Ectodermal cell (in vitro differentiated cells): ENCODE measurements around the gene ARHGAP24.

Source experiments
- H3K27ac ChIP-seq: 2 replicates; pipeline ENCODE4 v1.7.0; 2013; ENCODE audit warnings: mild to moderate bottlenecking, low read depth, low read length; ENCODE audit not compliant: insufficient read depth, poor library complexity, severe bottlenecking
- H3K27me3 ChIP-seq: 2 replicates; pipeline ENCODE4 v1.7.0; 2013; ENCODE audit warnings: mild to moderate bottlenecking, low read length; ENCODE audit not compliant: insufficient read depth, control insufficient read depth, poor library complexity, severe bottlenecking
- H3K36me3 ChIP-seq: one replicate; pipeline ENCODE4 v1.7.0; 2013; ENCODE audit warnings: low read length; ENCODE audit not compliant: control insufficient read depth, insufficient read depth
- H3K4me1 ChIP-seq: one replicate; pipeline ENCODE4 v1.7.0; 2013; ENCODE audit warnings: low read length; ENCODE audit not compliant: control insufficient read depth, insufficient read depth
- H3K4me3 ChIP-seq: 2 replicates; pipeline ENCODE4 v1.7.0; 2013; ENCODE audit warnings: low read depth, low read length, control low read depth; ENCODE audit not compliant: insufficient read depth
- H3K9me3 ChIP-seq: 2 replicates; pipeline ENCODE4 v1.7.0; 2013; ENCODE audit warnings: mild to moderate bottlenecking, low read length, moderate library complexity; ENCODE audit not compliant: control insufficient read depth
- WGBS, 2 experiments: methylation state at CpG; one replicate each; pipeline ENCODE4 v1.1.7; 2013; ENCODE audit warnings: missing lambda C conversion rate in 2 of 2; 5-methylcytosine and 5-hydroxymethylcytosine counted together

Gene ARHGAP24

GRCh38 chr4:85792376-85793232, 317.7 kb downstream of the ARHGAP24 start:
- Histone ChIP-seq H3K36me3 (no peaks in the 10 kb centered on the region), H3K27me3 (no peaks in the 10 kb centered on the region), H3K4me3 (no peak overlapping the region), H3K4me1 (no peaks in the 10 kb centered on the region), H3K9me3 (no peaks in the 10 kb centered on the region), H3K27ac (no peak overlapping the region)

- H3K27me3 ChIP-seq: no peaks in the 10 kb centered on the region
- H3K9me3 ChIP-seq: no peaks in the 10 kb centered on the region
- no peak overlapping the region for H3K4me3 ChIP-seq
- no peaks in the 10 kb centered on the region for H3K4me1 ChIP-seq
- 96 to 100% methylated on average over 3 of the region's 3 CpGs for WGBS, 2 experiments
- no peaks in the 10 kb centered on the region for H3K36me3 ChIP-seq
- no peak overlapping the region for H3K27ac ChIP-seq
These were observed 318.3 kb downstream of the ARHGAP24 start for GRCh38 chr4:85793233-85793585.

GRCh38 chr4:85798012-85798770, 323.2 kb downstream of the ARHGAP24 start:
- no peaks in the 10 kb centered on the region for H3K9me3 ChIP-seq
- H3K36me3 ChIP-seq: no peaks in the 10 kb centered on the region
- no peak overlapping the region for H3K4me3 ChIP-seq
- no peaks in the 10 kb centered on the region for H3K27me3 ChIP-seq
- 97 to 100% methylated on average over 2 of the region's 2 CpGs for WGBS, 2 experiments
- H3K27ac ChIP-seq: no peak overlapping the region
- H3K4me1 ChIP-seq: no peaks in the 10 kb centered on the region

- H3K27me3 ChIP-seq: no peaks in the 10 kb centered on the region
- H3K4me3 ChIP-seq: no peak overlapping the region
- no peaks in the 10 kb centered on the region for H3K4me1 ChIP-seq
- 71 to 83% methylated on average over 2 to 3 of the region's 4 CpGs for WGBS, 2 experiments
- H3K27ac ChIP-seq: no peak overlapping the region
- H3K9me3 ChIP-seq: no peaks in the 10 kb centered on the region
- H3K36me3 ChIP-seq: no peaks in the 10 kb centered on the region
These were observed 328.9 kb downstream of the ARHGAP24 start for GRCh38 chr4:85803856-85804255.

GRCh38 chr4:85805891-85806290, 330.9 kb downstream of the ARHGAP24 start:
- 88 to 93% methylated on average over 1 of the region's 1 CpG for WGBS, 2 experiments
- H3K4me1 ChIP-seq: no peaks in the 10 kb centered on the region

GRCh38 chr4:85806334-85806733, 331.4 kb downstream of the ARHGAP24 start:
- Histone ChIP-seq H3K4me3 (no peak overlapping the region), H3K27ac (no peak overlapping the region), H3K9me3 (no peaks in the 10 kb centered on the region), H3K27me3 (no peaks in the 10 kb centered on the region), H3K36me3 (no peaks in the 10 kb centered on the region), H3K4me1 (no peaks in the 10 kb centered on the region)

More at GRCh38 chr4:85805891-85806290, 330.9 kb downstream of the ARHGAP24 start:
- Histone ChIP-seq H3K4me3 (no peak overlapping the region), H3K36me3 (no peaks in the 10 kb centered on the region), H3K9me3 (no peaks in the 10 kb centered on the region), H3K27ac (no peak overlapping the region), H3K27me3 (no peaks in the 10 kb centered on the region)

- WGBS, 2 experiments: 85 to 89% methylated on average over 3 of the region's 3 CpGs
These were observed 332.4 kb downstream of the ARHGAP24 start for GRCh38 chr4:85807247-85807950.

GRCh38 chr4:85808104-85808503, 333.2 kb downstream of the ARHGAP24 start:
- no peaks in the 10 kb centered on the region for H3K9me3 ChIP-seq
- no peaks in the 10 kb centered on the region for H3K27me3 ChIP-seq
- no peak overlapping the region for H3K27ac ChIP-seq
- no peaks in the 10 kb centered on the region for H3K4me1 ChIP-seq
- H3K36me3 ChIP-seq: no peaks in the 10 kb centered on the region
- no peak overlapping the region for H3K4me3 ChIP-seq
- WGBS, 2 experiments: 29 to 30% methylated on average over 2 of the region's 2 CpGs

More at GRCh38 chr4:85807247-85807950, 332.4 kb downstream of the ARHGAP24 start:
- Histone ChIP-seq H3K27ac (no peak overlapping the region), H3K4me1 (no peaks in the 10 kb centered on the region), H3K4me3 (no peak overlapping the region), H3K27me3 (no peaks in the 10 kb centered on the region), H3K9me3 (no peaks in the 10 kb centered on the region), H3K36me3 (no peaks in the 10 kb centered on the region)

GRCh38 chr4:85808864-85809263, 333.9 kb downstream of the ARHGAP24 start:
- H3K4me3 ChIP-seq: no peak overlapping the region
- no peaks in the 10 kb centered on the region for H3K4me1 ChIP-seq
- H3K9me3 ChIP-seq: no peaks in the 10 kb centered on the region
- no peak overlapping the region for H3K27ac ChIP-seq
- H3K36me3 ChIP-seq: no peaks in the 10 kb centered on the region
- H3K27me3 ChIP-seq: no peaks in the 10 kb centered on the region

- 84 to 90% methylated on average over 4 of the region's 4 CpGs for WGBS, 2 experiments
- Histone ChIP-seq H3K36me3 (no peaks in the 10 kb centered on the region), H3K4me1 (no peaks in the 10 kb centered on the region), H3K9me3 (no peaks in the 10 kb centered on the region), H3K4me3 (no peak overlapping the region), H3K27ac (no peak overlapping the region), H3K27me3 (no peaks in the 10 kb centered on the region)
These were observed 337.8 kb downstream of the ARHGAP24 start for GRCh38 chr4:85812776-85813175.
